Ecto neural progenitor cell (in vitro differentiated cells): ENCODE measurements around the gene ANKZF1.
"Not testable (repeated sequence)": the region's sequence is repeated elsewhere in the genome, so short reads cannot be mapped to it uniquely, and the experiment has no call there.

Source experiments
- DNase-seq: peaks from one replicate; pipeline ENCODE4 v3.0.0-alpha.2; 2018; ENCODE audit warnings: low spot score

Gene ANKZF1, protein sequence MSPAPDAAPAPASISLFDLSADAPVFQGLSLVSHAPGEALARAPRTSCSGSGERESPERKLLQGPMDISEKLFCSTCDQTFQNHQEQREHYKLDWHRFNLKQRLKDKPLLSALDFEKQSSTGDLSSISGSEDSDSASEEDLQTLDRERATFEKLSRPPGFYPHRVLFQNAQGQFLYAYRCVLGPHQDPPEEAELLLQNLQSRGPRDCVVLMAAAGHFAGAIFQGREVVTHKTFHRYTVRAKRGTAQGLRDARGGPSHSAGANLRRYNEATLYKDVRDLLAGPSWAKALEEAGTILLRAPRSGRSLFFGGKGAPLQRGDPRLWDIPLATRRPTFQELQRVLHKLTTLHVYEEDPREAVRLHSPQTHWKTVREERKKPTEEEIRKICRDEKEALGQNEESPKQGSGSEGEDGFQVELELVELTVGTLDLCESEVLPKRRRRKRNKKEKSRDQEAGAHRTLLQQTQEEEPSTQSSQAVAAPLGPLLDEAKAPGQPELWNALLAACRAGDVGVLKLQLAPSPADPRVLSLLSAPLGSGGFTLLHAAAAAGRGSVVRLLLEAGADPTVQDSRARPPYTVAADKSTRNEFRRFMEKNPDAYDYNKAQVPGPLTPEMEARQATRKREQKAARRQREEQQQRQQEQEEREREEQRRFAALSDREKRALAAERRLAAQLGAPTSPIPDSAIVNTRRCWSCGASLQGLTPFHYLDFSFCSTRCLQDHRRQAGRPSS

DNA sequence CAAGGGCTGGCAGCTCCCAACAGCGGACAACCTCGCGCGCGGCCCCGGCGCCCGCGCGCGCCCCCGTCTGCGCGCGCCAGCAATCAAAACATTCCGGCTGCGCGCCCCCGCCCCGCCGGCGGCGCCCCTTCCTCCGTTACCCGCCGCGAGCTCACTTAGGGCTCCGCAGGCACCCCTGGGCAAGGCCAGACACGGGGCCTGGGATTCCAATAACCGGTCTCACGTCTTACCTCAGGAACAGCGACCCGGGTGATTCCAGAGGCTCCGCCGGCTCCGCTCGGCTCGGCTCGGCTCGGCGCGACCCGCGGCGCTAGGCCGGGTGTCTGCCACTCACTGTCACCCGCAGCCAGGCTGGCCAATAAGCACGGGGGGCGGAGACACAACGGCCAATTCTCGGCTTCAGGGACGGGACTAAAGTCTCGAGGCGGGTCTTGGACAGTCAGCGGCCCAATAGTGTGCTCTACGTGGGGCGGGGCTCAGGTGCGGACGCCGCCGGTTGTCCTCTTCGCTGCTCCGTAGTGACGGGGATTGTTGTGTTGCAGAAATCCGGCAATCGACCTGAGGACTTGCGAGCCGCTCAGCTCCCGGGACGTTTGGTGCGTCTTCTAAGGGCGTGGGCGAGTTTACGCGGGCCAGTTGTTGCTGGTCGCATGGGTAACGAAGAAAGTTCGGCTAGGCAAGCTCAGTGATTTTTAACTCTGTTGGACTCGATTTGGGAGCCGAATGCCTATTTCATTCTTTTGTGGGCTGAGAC is at the start of gene ANKZF1, which contains the start of gene ATG9A:
Gene ANKZF1, plus strand, starts transcription at position 502 of the 754 bp plus-strand sequence. CDS start 452 bp downstream, outside the sequence.
Gene ATG9A, minus strand, starts transcription at position 332 of the 754 bp plus-strand sequence. CDS start 1,612 bp downstream, outside the sequence.
- peak; percentile 99 for DNase-seq

DNA sequence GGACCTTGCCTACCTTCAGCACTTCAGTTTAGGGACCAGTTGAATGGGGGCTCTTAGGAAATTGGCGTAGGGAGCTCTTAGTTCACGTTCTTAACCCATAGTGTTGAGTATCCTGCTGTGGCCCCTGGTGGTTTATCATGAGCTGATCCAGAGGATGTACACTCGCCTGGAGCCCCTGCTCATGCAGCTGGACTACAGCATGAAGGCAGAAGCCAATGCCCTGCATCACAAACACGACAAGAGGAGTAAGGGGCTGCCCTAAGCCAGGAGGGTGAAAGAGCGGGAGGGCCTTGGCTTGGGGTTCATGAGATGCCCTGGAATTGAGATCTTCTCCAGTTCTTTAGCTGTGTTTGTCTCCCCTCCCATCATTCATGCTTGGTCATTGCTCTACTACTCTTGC is 48.6 kb upstream of the ANKZF1 start:
- DNase-seq = no peak

DNA sequence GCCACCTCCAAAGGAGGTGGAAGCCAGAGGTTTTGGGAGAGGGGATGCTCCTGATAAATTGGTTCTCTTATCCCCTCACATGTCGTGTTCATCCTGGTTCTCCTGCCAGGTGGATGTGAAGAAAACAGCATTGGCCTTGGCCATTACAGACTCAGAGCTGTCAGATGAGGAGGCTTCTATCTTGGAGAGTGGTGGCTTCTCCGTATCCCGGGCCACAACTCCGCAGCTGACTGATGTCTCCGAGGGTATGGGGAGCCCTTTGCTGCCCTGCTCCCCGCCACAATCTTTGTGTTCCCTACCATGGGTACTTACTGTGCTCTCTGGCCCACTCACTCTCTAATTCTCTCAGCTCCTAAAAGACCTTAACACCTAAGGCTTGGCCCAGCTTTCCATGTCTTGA is 48.1 kb upstream of the ANKZF1 start:
- DNase-seq = no peak

DNA sequence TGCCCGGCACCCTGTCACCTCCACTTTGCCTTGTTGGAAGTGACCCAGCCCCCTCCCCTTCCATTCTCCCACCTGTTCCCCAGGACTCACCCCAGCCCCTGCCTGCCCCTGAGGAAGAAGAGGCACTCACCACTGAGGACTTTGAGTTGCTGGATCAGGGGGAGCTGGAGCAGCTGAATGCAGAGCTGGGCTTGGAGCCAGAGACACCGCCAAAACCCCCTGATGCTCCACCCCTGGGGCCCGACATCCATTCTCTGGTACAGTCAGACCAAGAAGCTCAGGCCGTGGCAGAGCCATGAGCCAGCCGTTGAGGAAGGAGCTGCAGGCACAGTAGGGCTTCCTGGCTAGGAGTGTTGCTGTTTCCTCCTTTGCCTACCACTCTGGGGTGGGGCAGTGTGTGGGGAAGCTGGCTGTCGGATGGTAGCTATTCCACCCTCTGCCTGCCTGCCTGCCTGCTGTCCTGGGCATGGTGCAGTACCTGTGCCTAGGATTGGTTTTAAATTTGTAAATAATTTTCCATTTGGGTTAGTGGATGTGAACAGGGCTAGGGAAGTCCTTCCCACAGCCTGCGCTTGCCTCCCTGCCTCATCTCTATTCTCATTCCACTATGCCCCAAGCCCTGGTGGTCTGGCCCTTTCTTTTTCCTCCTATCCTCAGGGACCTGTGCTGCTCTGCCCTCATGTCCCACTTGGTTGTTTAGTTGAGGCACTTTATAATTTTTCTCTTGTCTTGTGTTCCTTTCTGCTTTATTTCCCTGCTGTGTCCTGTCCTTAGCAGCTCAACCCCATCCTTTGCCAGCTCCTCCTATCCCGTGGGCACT is 47.1 kb upstream of the ANKZF1 start:
- DNase-seq = no peak

DNA sequence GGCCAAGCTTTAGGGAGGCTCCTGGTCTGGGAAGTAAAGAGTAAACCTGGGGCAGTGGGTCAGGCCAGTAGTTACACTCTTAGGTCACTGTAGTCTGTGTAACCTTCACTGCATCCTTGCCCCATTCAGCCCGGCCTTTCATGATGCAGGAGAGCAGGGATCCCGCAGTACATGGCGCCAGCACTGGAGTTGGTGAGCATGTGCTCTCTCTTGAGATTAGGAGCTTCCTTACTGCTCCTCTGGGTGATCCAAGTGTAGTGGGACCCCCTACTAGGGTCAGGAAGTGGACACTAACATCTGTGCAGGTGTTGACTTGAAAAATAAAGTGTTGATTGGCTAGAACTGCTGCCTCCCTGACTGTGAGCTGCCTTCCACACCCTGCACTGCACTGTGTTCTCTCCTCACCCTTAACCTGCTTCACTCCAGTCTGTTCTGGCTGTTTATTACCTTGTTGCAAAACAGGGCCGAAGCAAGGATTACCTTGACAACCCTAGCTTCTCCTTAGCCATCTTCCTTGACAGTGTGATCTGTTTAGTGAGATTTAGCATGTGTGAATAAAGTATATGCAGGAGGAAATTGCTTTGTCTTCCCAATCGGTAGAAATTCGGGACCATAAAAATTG is 46.3 kb upstream of the ANKZF1 start:
- no peak for DNase-seq

DNA sequence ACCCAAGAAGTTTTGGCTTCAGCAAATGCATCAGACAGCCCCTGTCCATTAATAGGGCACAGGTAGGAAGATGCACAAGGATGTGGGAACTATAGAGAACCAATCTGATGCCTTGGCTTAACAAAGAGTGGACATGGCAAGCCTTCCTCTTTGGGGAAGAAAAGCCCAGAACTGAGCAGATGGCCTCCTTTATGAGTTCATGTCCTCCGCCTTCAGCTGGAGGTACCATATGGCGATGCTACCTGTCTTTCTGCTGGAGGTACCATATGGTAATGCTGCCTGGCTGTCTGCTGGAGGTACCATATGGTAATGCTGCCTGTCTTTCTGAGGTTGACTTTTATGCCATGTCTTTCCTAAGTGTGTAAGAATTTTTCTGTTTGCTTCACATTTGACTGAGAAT is 45.5 kb upstream of the ANKZF1 start:
- DNase-seq = no peak

DNA sequence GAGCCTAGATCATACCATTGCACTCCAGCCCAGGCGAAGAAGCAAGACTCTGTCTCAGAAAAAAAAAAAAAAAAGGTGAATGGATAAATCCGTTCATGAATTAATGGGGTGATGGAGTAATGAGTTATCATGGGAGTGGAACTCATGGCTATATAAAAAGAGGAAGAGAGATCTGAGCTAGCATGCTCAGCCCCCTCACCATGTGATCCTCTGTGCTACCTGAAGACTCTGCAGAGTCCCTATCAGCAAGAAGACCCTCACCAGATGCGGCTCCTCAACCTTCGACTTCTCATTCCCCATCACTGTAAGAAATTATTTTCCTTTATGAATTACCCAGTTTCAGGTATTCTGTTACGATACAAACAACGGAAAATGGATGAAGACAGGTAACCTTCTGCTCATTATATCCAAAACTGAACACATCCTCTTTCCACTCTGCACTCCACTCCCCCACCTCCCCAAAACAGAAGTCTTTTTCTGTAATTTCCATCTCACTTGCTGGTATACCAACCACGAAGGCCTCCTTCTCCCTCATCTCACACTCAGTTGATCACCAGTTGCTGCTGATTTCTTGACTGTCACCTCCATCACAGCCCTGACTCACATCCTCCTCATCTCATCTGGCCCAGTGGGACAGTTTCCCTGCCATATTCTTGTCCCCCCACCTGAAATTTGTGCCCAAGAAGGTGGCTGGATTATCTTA is 42.7 kb upstream of the ANKZF1 start:
- DNase-seq = no peak

DNA sequence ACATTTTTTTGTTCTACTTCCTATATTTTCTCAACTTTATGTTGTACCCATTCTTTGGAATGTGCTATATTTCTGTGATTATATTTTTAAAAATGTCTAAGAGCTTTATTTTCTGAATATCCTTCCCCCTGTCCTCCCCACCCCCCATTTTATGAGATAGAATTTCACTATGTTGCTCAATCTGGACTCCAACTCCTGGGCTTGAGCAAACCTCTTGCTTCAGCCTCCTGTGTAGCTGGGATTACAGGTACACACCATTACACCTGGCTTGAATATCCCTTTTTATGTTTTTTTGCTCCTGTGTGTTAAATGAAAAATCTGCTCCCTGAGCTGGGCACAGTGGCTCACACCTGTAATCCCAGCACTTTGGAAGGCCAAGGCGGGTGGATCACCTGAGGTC is 32.2 kb upstream of the ANKZF1 start:
- no peak for DNase-seq

DNA sequence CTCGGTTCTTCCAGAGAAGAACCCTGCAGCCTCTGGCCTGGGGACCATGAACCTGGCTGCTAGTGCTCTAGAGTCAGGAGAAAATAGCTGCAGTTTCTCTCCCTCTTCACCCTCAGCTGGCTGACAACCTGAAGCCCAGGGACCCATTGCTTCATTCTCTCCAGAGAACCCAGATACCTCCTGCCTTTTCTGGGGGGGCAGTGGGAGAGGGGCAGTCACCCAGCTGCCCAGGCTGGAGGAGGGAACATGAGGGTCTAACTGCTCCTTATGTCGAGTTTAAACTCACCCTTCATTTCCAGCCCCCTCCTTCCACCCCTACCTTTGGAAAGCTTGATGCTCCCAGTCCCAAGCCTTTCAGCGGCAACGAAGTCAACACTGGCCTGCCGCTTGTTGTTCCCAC is 30.6 kb upstream of the ANKZF1 start:
- DNase-seq = no peak

DNA sequence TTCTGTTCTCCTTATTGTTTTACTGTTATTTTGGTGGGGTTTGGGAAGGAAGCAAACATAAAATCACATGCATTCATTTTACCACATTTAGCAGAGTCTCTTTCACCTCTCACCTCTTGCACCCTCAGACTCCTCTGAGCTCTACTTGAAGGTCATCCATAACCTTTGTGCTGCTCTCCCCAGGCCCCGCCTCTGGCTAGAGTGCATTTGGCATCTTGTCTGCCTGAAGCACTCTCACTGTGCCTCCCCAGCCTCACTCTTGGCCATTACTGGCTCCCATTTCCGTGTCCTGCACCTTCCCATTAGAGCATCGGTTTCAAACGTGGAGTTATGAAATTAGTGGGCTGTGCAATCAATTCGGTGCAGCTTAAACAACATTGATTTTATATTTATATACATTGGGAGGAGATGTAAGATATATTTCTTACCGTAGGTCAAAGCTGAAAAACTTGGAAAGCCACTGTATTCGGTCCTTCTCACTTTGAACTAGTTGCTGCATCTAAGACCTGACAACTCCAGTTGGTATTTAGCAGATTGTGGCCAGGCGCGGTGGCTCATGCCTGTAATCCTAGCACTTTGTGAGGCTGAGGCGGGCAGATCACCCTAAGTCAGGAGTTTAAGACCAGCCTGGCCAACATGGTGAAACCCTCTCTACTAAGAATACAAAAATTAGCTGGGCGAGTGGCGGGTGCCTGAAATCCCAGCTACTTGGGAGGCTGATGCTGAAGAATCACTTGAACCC is 30.0 kb upstream of the ANKZF1 start:
- DNase-seq = no peak

DNA sequence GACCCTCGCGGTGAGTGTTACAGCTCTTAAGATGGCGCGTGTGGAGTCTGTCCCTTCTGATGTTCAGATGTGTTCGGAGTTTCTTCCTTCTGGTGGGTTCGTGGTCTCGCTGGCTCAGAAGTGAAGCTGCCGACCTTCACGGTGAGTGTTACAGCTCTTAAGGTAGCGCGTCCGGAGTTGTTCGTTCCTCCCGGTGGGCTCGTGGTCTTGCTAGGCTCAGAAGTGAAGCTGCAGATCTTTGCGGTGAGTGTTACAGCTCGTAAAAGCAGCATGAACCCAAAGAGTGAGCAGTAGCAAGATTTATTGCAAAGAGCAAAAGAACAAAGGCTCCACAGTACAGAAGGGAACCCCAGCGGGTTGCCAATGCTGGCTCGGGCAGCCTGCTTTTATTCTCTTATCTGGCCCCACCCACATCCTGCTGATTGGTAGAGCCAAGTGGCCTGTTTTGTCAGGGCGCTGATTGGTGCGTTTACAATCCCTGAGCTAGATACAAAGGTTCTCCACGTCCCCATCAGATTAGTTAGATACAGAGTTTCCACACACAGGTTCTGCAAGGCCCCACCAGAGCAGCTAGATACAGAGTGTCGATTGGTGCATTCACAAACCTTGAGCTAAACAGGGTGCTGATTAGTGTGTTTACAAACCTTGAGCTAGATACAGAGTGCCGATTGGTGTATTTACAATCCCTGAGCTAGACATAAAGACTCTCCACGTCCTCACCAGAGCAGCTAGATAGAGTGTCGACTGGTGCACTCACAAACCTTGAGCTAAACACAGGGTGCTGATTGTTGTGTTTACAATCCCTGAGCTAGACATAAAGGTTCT is 28.9 kb upstream of the ANKZF1 start:
- DNase-seq = not testable (repeated sequence)

DNA sequence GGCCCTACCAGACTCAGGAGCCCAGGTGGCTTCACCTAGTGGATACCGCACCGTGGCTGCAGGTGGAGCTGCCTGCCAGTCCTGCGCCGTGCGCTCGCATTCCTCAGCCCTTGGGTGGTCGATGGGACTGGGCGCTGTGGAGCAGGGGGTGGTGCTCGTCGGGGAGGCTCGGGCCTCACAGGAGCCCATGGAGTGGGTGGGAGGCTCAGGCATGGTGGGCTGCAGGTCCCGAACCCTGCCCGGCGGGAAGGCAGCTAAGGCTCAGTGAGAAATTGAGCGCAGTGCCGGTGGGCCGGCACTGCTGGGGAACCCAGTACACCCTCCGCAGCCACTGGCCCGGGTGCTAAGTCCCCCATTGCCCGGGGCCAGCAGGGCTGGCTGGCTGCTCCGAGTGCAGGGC is 28.3 kb upstream of the ANKZF1 start:
- not testable (repeated sequence) for DNase-seq

DNA sequence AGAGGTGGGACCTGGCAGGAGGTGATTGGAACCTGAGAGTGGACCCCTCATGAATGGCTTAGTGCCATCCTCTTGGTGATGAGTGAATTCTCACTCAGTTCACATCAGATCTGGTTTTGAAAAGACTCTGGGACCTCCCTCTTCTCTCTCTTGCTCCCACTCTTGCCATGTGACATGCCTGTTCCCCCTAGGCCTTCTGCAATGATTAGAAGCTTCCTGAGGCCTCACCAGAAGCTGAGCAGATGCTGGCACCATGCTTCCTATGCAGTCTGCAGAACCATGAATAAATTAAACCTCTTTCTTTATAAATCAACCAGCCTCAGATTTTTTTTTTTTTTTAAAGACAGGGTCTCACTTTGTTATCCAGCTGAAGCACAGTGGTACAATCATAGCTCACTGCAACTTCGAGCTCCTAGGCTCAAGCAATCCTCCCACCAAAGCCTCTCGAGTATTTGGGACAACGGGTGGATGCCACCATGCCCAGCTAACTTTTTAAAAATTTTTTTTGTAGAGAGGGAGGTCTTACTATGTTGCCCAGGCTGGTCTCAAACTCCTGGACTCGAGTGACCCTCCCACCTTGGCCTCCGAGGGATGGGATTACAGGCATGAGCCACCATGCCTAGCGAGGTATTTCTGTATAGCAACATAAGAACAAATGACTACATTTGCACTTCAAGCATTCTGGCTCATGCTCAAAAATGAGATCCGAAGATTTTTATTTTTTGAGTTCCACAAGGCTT is 25.0 kb upstream of the ANKZF1 start:
- no peak for DNase-seq

DNA sequence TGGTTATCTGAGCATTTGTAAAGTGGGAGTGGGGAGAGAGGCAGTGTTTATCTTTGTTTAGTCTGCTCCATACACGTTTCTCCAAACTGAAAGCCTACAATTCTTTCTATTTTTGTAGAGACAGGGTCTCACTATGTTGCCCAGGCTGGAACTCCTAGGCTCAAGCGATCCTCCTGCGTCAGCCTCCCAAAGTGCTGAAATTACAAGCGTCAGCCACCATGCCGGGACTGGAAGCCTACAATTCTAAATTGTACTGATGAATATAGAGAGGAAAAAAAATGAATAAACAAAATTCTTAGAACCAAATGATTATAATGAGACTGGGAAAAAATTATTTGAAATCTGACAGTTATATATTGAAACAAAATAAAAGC is 24.5 kb upstream of the ANKZF1 start:
- no peak for DNase-seq

DNA sequence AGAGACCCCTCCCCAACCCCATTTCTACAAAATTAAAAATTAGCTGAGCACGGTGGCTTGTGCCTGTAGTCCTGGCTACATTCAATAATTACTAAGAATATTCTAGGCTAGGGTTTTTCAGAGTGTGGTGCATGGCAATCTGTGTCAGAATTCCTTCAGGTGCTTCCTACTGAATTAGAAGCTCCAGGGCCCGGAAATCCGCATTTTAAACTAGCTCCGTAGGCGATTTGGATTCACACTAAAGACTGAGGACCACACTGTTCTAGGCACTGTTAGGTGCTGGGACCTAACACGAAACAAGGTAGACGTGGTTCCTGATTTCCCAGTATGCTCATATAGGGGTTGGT is 23.7 kb upstream of the ANKZF1 start:
- DNase-seq = no peak

DNA sequence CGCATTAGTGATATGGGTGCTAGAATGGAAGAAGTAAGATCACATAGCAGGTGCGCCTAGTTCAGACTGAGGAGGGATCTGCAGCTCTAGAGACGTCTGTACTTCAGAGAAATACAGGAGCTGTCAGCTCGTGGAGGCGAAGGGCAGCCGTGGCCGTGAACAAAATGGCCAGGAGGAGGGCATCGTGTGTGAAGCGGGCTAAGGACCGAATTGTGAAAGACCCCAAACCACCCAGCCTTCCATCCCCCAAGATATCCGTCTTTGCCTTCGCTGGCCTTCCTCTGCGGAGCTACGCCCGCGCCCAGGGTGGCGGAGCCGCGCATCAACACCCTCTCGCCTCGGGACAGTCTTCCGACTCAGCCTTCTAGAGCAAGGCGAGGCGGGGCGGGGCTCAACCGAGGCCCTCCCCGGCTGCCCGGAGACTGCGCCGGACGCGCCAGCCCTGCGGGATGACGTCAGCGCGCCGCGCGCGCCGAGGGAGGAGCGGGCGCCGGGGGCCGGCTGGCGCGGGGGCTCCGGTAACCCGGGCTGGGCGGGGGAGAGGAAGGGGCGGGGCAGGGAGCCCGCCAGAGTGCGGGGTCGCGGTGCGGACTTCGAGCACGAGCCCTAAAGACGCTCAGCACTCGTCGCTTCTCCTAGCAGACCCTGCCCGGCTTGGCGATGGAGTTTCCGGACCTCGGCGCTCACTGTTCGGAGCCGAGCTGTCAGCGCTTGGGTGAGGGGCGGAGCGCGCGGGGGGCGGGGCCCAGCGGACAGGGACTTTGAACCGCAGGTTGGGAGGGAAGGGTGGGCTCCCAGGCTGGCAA is 23.1 kb upstream of the ANKZF1 start, which contains the start of gene ZFAND2B:
Gene ZFAND2B, plus strand, starts transcription at position 455 of the 806 bp plus-strand sequence. Its CDS starts 206 bp downstream, at position 661.
- peak; percentile 96 for DNase-seq

DNA sequence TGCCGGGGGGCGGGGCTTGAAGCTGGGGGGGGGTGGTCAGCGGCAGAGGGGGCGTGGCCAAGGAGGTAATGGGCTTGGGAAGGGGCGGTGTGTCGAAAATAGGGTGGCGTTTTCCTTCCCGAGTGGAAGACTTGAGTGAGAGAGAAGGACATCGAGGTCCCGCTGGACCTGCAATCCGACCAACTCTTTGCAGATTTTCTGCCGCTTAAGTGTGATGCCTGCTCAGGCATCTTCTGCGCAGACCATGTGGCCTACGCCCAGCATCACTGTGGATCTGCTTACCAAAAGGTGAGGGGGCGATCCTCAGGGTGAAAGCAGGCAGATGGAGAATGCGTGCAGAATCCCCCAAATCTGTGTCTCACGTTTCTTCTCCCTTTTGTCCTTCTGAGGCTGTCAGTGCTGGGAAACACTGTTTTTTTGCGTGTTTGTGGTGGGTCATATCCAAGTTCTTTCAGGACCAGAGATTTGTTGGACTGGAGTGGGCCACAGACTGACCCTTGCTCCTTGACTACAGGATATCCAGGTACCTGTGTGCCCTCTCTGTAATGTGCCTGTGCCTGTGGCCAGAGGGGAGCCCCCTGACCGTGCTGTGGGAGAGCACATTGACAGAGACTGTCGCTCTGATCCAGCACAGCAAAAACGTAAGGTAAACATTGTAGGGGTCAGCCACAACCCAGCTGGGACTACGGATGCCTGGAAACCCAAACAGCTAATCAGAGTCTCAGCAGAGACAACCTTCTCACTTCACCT is 22.3 kb upstream of the ANKZF1 start:
- no peak for DNase-seq
